Cerebellar cortex (tissue), 1 donor: ENCODE results near the gene GTSF1L.

Source experiments
- DNase-seq: peaks from one replicate; pipeline ENCODE4 v3.0.0-alpha.2; 2015; ENCODE audit warnings: low spot score

GTSF1L gene

GRCh38 chr20:43716757-43717615, 9.8 kb downstream of the GTSF1L start:
- no peak for DNase-seq

DNA sequence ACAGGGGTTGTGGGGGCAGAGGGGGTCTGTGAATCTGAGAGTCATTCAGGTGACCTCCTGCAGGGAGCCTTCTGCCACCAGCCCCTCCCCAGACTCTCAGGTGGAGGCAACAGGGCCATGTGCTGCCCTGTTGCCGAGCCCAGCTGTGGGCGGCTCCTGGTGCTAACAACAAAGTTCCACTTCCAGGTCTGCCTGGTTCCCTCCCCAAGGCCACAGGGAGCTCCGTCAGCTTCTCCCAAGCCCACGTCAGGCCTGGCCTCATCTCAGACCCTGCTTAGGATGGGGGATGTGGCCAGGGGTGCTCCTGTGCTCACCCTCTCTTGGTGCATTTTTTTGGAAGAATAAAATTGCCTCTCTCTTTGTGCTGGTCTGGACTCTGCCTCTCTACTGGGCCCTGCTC, 10.7 kb downstream of the GTSF1L start:
- no peak for DNase-seq

DNA sequence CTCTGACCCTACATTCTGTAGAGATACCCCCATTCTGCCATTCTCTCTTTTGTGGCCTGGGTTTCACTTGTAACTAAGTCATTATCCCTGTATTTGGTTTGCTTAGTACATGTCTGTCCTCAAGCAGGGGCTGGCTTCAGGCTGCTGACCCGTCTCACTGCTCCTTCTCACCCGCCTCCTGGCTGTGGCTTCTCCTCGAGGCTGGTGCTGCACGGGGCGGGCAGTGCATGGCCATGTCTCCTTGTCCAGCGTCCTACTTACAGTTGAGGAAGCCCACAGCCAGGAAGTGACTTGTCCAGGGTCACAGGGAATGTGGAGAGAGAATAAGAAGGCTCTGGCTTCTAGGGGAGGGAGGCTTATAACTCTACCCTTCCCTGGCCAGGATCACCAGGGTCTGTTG, 11.3 kb downstream of the GTSF1L start:
- no peak for DNase-seq

DNA sequence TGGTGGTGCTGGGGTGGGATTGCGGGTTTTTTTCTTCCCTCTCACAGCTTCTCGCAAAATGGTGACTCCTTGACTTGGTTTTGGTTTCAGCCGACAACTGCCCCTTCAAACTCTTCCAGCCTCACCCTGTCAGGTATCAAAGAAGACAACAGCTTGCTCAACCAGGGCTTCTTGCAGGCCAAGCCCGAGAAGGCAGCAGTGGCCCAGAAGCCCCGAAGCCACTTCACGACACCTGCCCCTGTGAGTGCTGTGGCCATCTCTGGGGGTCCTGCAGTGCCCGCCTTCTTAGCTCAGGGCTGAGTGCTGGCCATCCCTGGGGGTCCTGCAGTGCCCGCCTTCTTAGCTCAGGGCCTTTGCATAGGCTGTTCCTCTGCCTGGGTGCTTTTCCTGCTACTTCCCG, 11.8 kb downstream of the GTSF1L start:
- DNase-seq: no peak

DNA sequence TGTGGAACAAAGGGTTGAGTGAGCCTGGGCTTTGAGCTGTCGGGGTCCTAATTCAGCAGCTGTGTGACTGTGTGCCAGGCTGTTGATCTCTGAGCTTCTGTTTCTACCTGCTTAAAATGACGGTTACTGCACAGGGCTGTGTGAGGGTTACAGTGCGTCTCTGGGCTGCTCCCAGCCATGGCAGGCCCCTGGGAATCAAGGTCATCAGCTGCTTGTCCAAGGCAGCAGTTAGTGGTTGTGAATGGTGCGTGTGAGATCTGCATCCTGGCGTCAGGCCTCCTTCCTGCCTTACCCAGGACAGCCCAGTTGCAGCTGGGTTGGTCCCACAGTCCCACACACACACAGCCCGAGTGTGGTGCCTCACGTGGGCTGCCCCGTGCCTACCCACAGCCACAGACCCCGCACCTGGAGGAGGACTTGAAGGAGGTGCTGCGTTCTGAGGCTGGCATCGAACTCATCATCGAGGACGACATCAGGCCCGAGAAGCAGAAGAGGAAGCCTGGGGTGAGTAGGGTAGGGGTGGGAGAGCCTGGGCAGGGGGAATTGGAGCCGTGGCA, 15.6 kb downstream of the GTSF1L start:
- DNase-seq: no peak

DNA sequence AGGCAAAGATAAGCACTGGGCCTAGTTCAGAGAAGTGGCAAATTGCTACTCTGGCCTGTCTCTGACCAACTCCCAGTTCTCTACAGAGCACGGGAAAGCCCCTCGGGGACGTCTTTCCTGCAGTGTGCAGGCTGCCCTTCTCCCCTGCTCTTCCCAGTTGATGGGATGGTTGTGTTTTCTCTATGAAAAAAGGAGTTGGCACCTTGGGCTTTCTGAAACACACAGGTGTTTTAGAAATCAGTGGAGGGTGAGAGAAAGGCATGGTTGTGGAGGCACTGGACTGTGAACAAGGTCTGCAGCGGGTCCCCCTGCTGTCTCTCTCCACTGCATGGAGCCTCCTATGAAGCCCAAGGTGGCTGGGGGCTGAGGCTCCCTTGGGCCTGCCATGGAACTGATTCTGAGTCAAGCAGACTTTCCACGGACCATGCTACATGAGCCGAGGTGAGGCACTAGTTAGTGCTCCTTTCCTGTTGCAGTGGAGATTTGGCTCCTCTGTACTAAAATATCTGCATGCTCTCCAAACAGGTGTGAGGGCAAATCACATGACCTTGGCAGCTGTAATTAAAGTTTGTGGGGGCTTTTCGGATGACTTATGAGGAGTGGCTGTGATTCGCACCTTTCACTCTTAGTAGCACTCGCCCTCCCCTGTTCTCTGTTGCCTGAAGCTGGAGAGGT, 16.3 kb downstream of the GTSF1L start:
- DNase-seq: no peak

GRCh38 chr20:43702502-43702901, 24.3 kb downstream of the GTSF1L start:
- no peak for DNase-seq

DNA sequence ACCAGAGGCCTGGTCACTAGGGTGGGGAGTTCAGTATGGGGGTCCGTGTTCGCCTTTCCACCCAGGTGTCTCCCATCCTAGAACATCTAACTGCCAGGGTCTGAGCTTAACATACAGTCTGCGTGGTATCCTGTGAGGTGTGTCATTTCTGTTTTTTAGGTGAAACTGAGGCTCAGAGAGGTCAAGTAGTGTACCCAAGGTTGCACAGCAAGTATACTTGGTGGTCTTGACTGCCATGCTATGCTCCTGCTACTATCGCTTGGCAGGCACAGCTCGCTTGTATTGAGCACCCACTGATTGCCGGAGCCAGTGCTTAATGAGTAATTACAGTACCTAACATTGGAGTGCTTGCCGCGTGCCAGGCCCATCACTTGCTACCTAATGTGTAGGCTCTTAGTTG, 26.2 kb downstream of the GTSF1L start:
- DNase-seq: no peak

DNA sequence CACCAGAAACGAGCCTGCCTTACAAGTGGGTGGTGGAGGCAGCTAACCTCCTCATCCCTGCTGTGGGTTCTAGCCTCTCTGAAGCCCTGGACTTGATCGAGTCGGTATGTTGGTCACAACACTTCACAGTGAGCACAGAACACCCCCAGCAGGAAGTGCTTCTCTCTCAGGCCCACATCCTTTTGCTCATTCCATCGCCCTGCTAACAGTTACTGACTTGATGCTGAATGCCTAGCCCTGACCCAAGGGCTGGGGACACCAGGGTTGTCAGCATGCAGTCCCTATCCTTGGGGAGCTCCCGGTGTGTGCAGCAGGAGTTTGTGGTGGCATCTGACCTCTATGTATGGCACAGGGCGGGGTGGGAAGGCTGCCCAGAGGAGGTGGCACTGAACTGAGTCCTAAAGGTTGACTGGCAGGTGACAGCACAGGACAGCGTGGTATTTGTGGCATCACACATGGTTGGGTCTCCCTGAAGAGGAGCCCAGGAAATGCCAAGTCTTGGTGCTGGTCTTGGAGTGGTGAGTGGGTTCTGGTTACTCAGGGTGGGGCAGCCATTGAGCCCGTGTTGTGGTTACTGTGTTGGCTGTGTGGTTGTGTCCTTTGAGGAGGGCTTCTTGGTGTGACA, 26.7 kb downstream of the GTSF1L start:
- no peak for DNase-seq

DNA sequence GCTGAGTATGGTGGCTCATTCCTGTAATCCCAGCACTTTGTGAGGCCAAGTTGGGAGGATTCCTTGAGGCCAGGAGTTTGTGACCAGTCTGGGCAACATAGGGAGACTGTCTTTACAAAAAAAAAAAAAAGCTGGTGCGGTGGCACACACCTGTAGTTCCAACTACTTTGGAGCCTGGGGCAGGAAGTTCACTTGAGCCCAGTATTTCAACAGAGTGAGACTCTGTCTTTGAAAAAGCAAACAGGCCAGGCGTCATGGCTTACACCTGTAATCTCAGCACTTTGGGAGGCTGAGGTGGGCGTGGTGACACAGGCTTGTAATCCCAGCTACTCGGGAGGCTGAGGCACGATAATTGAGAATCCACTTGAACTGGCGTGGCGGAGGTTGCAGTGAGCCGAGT, 31.2 kb downstream of the GTSF1L start:
- no peak for DNase-seq

DNA sequence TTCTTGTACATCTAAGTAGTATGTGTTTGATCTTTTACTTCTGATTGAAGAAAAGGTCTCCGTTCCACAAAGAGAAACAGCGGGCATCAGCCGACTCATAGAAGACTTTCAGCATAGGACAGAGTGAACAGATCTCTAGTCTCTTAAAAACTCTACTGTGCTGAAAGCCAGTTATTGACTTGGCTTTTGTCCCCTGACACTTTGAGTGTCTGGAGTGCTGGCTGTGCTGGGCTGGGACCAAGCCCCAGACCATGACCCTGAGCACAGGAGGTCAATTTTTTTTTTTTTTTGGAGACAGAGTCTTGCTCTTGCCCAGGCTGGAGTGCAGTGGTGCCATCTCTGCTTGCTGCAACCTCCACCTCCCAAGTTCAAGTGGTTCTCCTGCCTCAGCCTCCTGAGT, 32.0 kb downstream of the GTSF1L start:
- DNase-seq: no peak

DNA sequence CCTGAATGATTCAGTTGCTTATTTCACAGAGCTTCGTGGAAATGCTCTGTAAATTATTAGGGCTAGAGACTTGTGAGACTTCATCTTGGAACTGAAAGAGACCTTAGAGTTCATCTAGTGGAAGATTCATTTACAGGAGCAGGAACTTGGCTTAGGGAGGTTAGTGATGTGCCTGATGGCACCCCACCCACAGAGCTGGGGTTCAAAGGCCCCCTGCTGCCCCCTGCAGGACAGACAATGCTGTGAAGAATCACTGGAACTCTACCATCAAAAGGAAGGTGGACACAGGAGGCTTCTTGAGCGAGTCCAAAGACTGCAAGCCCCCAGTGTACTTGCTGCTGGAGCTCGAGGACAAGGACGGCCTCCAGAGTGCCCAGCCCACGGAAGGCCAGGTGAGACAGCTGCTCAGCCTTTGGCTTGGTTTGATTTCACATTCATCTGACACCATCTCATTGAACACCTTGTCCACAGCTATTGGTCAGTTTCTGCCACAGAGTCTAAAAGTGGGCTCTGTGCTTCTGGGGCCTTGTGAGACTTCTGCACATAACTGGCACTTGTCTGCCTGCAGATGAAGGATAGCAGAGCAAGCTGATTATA, 34.8 kb downstream of the GTSF1L start:
- DNase-seq: peak; percentile 40

- DNase-seq: no peak
Observed at GRCh38 chr20:43690943-43691598, 35.7 kb downstream of the GTSF1L start.

- no peak for DNase-seq
Observed at GRCh38 chr20:43689165-43689564, 37.6 kb downstream of the GTSF1L start.

DNA sequence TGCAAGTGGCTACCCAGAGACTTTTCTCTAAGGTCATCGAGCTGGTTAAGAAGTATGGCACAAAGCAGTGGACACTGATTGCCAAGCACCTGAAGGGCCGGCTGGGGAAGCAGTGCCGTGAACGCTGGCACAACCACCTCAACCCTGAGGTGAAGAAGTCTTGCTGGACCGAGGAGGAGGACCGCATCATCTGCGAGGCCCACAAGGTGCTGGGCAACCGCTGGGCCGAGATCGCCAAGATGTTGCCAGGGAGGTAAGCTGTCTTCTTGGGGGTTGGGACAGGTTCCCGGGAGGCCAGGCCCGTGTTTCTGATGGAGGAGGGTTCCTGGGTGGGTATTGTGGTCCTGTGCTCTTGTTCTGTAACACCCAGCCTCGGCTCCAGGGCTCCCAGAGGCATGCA, 40.0 kb downstream of the GTSF1L start:
- no peak for DNase-seq

DNA sequence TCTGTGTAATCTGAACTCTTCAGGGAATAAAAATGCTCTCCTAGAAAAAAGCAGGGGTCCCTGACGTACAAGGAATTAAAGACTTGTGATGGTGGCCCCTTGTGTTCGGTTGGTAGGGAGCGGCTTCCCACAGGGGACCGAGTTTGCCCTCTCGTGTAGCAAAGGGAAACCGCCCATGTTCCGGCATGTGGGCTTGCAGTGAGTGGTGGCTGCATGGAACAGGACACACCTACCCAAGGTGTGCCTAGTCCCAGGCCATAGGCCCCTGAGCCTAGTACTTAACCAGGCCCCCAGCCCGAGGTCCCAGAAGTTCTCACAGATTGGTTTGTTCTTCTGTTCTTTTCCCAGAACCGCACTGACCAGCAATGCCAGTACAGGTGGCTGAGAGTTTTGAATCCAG, 44.4 kb downstream of the GTSF1L start:
- DNase-seq: no peak

DNA sequence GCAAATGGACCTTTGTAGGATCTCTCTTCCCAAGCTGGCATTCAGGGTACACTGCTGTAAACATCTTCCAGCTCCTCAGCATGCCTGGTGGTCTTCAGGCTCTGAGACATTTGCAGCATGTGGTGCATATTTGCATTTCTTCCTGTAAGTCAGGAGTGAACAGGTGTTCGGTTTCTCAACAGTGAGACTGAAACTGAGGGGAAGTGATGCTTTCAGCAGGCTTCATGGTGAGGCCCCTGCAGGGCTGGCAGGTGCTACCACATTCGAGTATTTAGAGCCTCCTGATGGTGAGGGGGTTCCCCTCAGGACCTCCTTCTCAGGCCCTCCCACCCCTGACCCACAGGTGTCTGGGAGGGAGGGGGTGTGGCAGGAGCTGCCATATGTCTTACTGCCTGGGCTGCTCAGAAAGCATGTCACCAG, 44.8 kb downstream of the GTSF1L start:
- peak; percentile 26 for DNase-seq

- peak; percentile 38 for DNase-seq
Observed at GRCh38 chr20:43681468-43681942, 45.3 kb downstream of the GTSF1L start.

- DNase-seq: peak; percentile 59
Observed at GRCh38 chr20:43680981-43681380, 45.8 kb downstream of the GTSF1L start.

- no peak for DNase-seq
Observed at GRCh38 chr20:43676368-43676767, 50.4 kb downstream of the GTSF1L start.
